MM.1S (cell line): ENCODE measurements around the gene RREB1.
A peak's percentile ranks its signal among the peaks of the same experiment; 100 is the strongest.

Experiments used
- DNase-seq: peaks from one replicate; pipeline ENCODE4 v3.0.0-alpha.2; 2015
- H2AFZ ChIP-seq: fragments of 300-600 bp; sonication (generic); 2 replicates; pipeline ENCODE4 v1.6.0; 2016; ENCODE audit warnings: antibody characterized with exemption, low read length
- H3F3A ChIP-seq: fragments of 300-600 bp; sonication (generic); 2 replicates; pipeline ENCODE4 v1.6.1; 2016; ENCODE audit warnings: mild to moderate bottlenecking, antibody characterized with exemption, low read length, moderate library complexity, mixed read lengths; ENCODE audit not compliant: insufficient read depth
- H3K27ac ChIP-seq: fragments of 300-600 bp; sonication (generic); 2 replicates; pipeline ENCODE4 v1.5.1; 2016; ENCODE audit warnings: mild to moderate bottlenecking, low read length
- H3K27me3 ChIP-seq: fragments of 300-600 bp; sonication (generic); replicated peaks from 2 replicates; pipeline ENCODE4 v1.6.0; 2016; ENCODE audit warnings: low read length; ENCODE audit not compliant: insufficient read depth
- H3K36me3 ChIP-seq: fragments of 300-600 bp; sonication (generic); replicated peaks from 2 replicates; pipeline ENCODE4 v1.6.1; 2016; ENCODE audit warnings: mild to moderate bottlenecking, low read length, mixed read lengths; ENCODE audit not compliant: insufficient read depth
- H3K4me1 ChIP-seq: fragments of 300-600 bp; sonication (generic); 2 replicates; pipeline ENCODE4 v1.6.1; 2016; ENCODE audit warnings: low read length, mixed read lengths
- H3K4me2 ChIP-seq: fragments of 300-600 bp; sonication (generic); 2 replicates; pipeline ENCODE4 v1.6.0; 2016; ENCODE audit warnings: low read depth, low read length
- H3K4me3 ChIP-seq: fragments of 300-600 bp; sonication (generic); 2 replicates; pipeline ENCODE4 v1.5.1; 2016; ENCODE audit warnings: low read length, mixed read lengths
- H3K79me2 ChIP-seq: fragments of 300-600 bp; sonication (generic); 2 replicates; pipeline ENCODE4 v1.6.1; 2016; ENCODE audit warnings: mixed run types, low read length, mixed read lengths
- H3K9ac ChIP-seq: fragments of 300-600 bp; sonication (generic); 2 replicates; pipeline ENCODE4 v1.6.1; 2016; ENCODE audit warnings: low read length, mixed read lengths
- H3K9me2 ChIP-seq: fragments of 300-600 bp; sonication (generic); replicated peaks from 2 replicates; pipeline ENCODE4 v1.6.1; 2016; ENCODE audit warnings: mild to moderate bottlenecking, low read length, mixed read lengths; ENCODE audit not compliant: insufficient read depth
- H3K9me3 ChIP-seq: fragments of 300-600 bp; sonication (generic); replicated peaks from 2 replicates; pipeline ENCODE4 v1.6.1; 2016; ENCODE audit warnings: mild to moderate bottlenecking, low read length, mixed read lengths; ENCODE audit not compliant: insufficient read depth
- H4K20me1 ChIP-seq: fragments of 300-600 bp; sonication (generic); 2 replicates; pipeline ENCODE4 v1.6.1; 2016; ENCODE audit warnings: mild to moderate bottlenecking, low read length, moderate library complexity, mixed read lengths; ENCODE audit not compliant: insufficient read depth
- CTCF ChIP-seq: fragments of 300-600 bp; sonication (generic); IDR thresholded peaks from 2 replicates; pipeline ENCODE4 v1.5.1; 2016; ENCODE audit warnings: antibody characterized with exemption, low read length, mixed read lengths
- EZH2 ChIP-seq: fragments of 300-600 bp; sonication (generic); optimal IDR thresholded peaks from 2 replicates; pipeline ENCODE3; 2017; ENCODE audit warnings: low read depth, mild to moderate bottlenecking, antibody characterized with exemption, low read length, mixed read lengths
- EZH2phosphoT487 ChIP-seq: fragments of 300-600 bp; sonication (generic); IDR thresholded peaks from 2 replicates; pipeline ENCODE4 v1.6.1; 2018; ENCODE audit warnings: antibody characterized with exemption, low read length

Gene RREB1

GRCh38 chr6:7238526-7238899 lies 130.8 kb downstream of the RREB1 start:
- H3K4me2 ChIP-seq: no peak overlapping the region
- no peaks in the 10 kb centered on the region for H3K9me3 ChIP-seq
- DNase-seq: no peak
- no peaks in the 10 kb centered on the region for H4K20me1 ChIP-seq
- H3F3A ChIP-seq: peaks cover 20% of the 10 kb centered on the region; the same call in 1 of the 2 replicates
- H3K27me3 ChIP-seq: no peaks in the 10 kb centered on the region
- no peak overlapping the region for H2AFZ ChIP-seq
- H3K9me2 ChIP-seq: no peaks in the 10 kb centered on the region
- no peak overlapping the region for H3K9ac ChIP-seq
- H3K4me1 ChIP-seq: peaks cover 35% of the 10 kb centered on the region
- H3K36me3 ChIP-seq: no peaks in the 10 kb centered on the region
- no peak overlapping the region for H3K27ac ChIP-seq
- TF ChIP-seq EZH2phosphoT487: no peak
- TF ChIP-seq EZH2: no peak
- TF ChIP-seq CTCF: no peak
- no peaks in the 10 kb centered on the region for H3K79me2 ChIP-seq
- no peak overlapping the region for H3K4me3 ChIP-seq

GRCh38 chr6:7238900-7239589 lies 131.3 kb downstream of the RREB1 start:
- peaks cover 20% of the 10 kb centered on the region; the same call in 1 of the 2 replicates for H3F3A ChIP-seq
- H3K4me1 ChIP-seq: peaks cover 35% of the 10 kb centered on the region
- no peaks in the 10 kb centered on the region for H4K20me1 ChIP-seq
- H3K36me3 ChIP-seq: no peaks in the 10 kb centered on the region
- no peak for TF ChIP-seq EZH2phosphoT487
- TF ChIP-seq EZH2: no peak
- TF ChIP-seq CTCF: peak; percentile 68
- no peaks in the 10 kb centered on the region for H3K9me2 ChIP-seq
- DNase-seq: peak; percentile 65
- H3K4me2 ChIP-seq: no peak overlapping the region
- H3K79me2 ChIP-seq: no peaks in the 10 kb centered on the region
- no peak overlapping the region for H3K4me3 ChIP-seq
- no peaks in the 10 kb centered on the region for H3K9me3 ChIP-seq
- no peak overlapping the region for H3K9ac ChIP-seq
- no peak overlapping the region for H2AFZ ChIP-seq
- H3K27me3 ChIP-seq: no peaks in the 10 kb centered on the region
- no peak overlapping the region for H3K27ac ChIP-seq

- Histone ChIP-seq H2AFZ (no peak overlapping the region), H3K4me2 (no peak overlapping the region), H3K4me3 (no peak overlapping the region), H3F3A (peaks cover 20% of the 10 kb centered on the region; the same call in 1 of the 2 replicates), H3K27ac (no peak overlapping the region), H3K36me3 (no peaks in the 10 kb centered on the region), H3K27me3 (no peaks in the 10 kb centered on the region), H3K9me3 (no peaks in the 10 kb centered on the region), H3K4me1 (peaks cover 35% of the 10 kb centered on the region), H3K9me2 (no peaks in the 10 kb centered on the region), H3K9ac (no peak overlapping the region), H3K79me2 (no peaks in the 10 kb centered on the region), H4K20me1 (no peaks in the 10 kb centered on the region)
- TF ChIP-seq EZH2phosphoT487 (no peak), EZH2 (no peak), CTCF (no peak)
- DNase-seq: no peak
These were observed 131.8 kb downstream of the RREB1 start for GRCh38 chr6:7239590-7239948.
